ENCODE measurements around the gene TMEM161A.

DNA sequence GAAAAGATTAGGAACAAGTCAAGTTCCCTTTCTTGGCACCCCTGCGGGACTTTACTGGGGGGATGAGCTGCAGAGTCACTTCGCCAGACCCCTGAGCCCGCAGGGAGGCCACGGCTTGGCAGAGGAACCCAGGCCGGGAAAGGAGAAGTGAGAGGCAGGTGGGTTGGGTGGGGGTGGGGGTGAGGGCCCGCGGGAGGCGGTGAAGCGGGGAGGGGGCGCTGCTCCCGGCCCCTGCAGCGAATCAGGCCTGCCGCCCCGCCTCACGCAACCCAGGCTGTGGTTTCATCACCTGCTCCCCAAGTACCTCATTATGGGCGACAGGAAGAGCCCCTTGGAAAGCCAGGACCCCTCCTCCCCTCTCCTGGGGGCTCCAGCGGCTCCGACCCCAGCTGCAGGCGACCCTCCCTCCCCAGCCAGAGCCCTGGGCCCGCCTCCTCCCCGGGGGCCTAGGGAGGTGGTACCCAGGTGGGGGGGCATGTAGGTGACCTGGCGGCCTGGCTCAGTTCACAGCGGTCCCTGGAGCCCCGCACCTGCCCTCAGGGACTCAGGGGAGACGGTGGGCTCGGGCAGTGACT, 22.3 kb upstream of the TMEM161A start:
- no peak for TF ChIP-seq EZH2 (IDR thresholded peaks at IDR 0.05; ENCODE audit: borderline replicate concordance, insufficient read depth, low read depth, low read length, poor library complexity, severe bottlenecking)
- TF ChIP-seq, protein P1, sequence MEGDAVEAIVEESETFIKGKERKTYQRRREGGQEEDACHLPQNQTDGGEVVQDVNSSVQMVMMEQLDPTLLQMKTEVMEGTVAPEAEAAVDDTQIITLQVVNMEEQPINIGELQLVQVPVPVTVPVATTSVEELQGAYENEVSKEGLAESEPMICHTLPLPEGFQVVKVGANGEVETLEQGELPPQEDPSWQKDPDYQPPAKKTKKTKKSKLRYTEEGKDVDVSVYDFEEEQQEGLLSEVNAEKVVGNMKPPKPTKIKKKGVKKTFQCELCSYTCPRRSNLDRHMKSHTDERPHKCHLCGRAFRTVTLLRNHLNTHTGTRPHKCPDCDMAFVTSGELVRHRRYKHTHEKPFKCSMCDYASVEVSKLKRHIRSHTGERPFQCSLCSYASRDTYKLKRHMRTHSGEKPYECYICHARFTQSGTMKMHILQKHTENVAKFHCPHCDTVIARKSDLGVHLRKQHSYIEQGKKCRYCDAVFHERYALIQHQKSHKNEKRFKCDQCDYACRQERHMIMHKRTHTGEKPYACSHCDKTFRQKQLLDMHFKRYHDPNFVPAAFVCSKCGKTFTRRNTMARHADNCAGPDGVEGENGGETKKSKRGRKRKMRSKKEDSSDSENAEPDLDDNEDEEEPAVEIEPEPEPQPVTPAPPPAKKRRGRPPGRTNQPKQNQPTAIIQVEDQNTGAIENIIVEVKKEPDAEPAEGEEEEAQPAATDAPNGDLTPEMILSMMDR (IDR thresholded peaks at IDR 0.05), result no peak
